RKO (cell line): ENCODE results near the gene CD82.

ENCODE experiments used
- DNase-seq: peaks from one replicate; pipeline ENCODE4 v3.0.0-alpha.2; 2016; ENCODE audit warnings: low spot score

The CD82 gene

DNA sequence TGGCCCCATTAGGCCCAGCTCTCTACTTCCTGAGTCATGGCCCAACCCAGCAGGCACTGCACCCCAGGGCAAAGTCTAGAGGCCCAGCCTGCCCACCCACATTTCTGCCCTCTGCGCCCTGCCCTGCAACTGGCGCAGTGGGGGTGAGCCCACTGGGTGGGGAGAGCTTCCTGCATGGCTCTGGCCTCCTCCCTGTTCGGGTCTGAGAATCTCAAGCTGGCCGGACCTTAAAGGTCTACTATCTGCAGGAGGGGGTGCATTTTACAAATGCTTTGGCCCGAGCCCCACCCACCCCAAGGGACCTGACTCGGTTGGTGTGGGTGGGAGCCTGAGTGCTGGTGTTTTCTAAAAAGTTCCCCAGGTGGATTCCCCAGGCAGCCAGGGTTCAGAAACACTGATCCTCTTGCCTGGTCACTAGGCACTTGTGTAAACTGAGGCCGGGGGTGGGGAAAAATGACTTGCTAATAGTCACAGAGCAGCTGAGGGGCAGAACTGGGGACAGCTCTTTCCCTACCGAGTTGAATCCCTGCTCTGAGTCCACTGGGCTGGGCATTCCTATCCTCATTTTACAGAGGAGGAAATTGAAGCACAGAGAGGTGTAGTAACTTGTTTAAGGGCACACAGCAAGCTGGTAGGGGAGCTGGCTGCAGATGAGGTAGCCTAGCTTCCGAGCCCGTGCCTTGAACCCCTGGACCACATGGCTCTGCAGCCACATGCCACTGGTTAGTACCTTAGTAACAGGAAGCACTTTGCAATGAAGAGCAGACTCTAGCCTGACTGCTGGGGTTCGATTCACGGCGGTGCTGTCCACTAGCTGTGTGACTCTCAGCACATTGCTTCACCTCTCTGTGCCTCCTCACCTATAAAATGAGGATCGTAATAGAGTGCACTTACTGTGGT, 36.3 kb downstream of the CD82 start:
- no peak for DNase-seq

DNA sequence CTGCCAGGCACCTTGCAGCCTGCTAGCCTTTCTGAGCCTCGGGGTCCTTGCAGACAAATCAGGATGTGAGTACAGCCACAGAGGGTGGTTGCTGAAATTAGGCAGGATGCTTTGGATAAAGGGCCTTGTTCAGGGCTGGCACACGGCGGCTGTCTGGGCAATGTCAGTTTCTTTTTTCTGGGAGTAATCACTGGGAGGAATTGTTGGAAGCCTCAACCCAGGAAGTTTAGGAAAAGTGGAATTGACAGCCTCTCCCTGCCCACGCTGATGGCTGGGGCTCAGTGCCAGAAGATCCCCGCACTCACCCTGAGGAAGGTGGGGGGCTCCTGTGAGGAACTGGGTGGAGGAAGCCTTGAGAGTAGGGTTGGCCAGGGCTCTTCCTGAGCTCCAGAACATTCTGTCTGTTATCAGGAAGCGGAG, 37.4 kb downstream of the CD82 start:
- no peak for DNase-seq

DNA sequence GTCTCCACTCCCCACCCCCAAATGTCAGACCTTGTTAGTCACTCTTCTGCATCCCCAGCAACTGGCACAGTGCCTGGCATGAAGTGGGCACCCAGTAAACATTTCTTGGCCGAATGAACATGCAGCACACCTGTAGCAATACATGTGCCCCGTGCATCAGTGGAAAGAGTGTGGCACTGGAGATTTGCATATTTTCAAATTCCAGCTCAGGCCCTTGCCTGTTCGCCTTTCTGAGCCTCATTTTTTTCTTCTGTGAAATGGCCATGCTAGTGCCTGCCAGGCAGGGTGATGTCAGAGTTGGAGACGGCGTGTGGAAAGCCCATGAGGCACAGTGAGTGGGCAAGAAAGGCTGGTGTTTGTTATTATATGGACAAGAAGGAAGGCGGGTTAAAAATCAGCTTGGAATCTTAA, 38.7 kb downstream of the CD82 start:
- DNase-seq: no peak

DNA sequence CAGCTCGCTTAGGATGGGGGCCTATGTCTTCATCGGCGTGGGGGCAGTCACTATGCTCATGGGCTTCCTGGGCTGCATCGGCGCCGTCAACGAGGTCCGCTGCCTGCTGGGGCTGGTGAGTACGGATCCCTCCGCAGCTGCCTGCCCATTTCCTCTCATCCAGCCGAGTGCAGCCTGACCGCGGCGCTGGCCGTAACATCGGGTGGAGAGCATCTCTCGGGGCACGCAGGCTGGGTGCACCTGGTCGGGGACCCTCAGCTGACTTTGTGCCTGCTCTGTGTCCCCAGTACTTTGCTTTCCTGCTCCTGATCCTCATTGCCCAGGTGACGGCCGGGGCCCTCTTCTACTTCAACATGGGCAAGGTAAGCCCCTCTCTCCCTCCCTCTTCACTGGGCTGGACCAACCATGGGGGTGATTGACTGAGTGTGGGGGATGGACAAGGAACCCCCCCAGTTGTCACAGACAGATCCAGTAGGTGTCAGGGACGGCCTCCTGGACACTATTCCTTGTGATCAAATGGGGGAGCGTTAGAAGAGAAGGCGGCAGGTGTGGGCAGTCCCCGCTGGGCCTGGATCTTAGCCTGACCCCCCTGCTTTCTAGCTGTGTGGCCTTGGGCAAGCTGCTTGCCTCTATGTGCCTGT, 39.7 kb downstream of the CD82 start:
- no peak for DNase-seq

DNA sequence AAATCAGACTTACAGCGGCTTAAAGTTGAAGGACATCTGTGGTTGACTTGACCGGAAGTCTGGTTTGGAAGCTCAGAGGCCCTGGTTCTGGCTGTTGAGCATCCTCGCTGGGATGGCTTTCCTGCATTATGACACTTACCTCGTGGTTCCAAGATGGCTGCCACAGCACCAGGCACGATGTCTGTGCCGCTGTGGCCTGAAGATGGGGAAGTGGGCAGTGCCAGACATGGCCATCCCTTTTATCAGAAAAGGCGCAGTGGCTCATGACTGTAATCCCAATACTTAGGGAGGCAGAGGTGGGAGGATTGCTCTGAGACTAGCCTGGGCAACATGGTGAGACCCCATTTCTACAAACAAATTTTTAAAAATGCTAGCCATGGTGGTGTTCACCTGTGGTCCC, 40.5 kb downstream of the CD82 start:
- no peak for DNase-seq

DNA sequence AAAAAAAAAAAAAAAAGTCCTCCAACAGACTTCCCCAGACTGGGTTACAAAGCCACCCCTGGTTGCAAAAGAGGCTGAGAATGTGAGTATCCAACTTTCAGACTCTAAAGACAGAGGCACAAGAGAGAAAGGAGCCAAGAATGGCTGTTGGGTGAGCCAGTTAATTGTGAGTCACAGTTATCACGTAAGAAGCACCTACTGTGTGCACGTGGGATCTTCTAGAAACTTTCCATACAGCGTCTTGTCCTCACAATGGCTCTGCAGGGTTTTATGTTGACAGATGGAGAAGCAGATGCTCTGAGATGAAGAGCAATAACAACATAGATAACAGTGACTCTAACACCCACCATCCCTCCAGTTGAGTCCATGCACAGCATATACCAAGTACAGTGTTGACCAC, 41.0 kb downstream of the CD82 start:
- DNase-seq: no peak

DNA sequence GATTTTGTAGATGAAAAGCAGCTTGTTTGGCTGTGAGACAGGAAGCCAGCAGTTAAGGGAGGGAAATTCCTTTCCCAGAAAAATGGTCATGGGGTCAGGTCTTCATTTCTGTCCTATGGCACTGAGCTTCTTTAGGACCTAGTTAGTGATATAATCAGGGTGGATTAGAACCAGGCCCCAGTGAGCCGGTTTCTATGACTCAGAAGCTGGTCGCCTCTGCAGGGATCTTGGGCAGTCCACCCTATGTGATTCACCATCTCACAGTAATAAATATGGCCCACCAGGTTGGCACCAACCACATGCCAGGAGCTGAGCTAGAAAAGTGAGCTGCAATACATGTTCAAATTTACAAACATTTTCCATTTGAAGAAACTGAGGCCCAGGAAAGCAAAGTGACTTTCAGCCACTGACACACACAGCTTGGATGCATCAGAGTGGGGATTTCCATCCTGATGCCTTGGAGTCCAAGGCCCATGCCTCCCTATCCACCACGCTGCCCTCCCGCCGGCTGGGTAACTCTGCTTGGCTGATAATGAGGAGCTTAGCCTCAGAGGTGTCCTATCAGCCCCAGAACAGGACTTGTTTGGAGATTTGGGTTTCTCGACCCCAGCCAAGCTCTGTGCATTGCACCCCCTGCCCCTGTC, 42.0 kb downstream of the CD82 start:
- no peak for DNase-seq

DNA sequence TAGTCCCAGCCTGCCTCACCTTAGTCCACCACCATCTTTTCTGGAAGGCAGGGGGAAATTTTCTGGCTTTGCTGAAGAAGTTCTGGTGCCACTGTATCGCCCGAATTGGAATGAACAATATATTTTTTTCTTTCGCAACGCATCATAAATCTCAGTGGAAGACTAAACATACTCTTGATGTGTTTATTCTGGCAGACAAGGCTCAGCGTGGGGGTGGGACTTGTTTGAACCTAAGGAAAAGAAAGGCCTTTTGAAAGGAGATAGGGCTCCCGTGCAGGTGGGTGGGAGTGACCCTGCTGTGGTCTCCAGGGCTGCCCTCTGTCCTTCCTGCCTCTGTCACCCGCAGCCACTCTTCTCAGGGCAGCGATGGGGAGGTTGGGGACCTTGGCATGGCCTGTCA, 42.5 kb downstream of the CD82 start:
- DNase-seq: no peak

DNA sequence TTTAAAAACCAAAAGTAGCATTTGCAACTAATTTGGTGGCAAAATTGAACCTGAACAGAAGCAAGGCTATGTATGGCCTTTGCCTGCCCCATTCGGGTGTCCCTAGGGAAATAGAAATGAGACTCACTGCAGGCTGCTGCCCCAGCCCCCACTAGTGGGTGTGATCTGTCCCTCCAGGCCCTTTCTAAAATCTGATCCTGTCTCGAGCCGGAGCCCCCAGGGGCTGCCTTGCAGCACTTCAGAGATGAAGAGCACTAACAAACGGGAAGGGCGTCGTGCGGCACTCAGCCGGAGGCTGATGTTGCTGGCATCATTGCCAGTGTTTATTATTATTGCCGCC, 43.2 kb downstream of the CD82 start:
- DNase-seq: no peak

DNA sequence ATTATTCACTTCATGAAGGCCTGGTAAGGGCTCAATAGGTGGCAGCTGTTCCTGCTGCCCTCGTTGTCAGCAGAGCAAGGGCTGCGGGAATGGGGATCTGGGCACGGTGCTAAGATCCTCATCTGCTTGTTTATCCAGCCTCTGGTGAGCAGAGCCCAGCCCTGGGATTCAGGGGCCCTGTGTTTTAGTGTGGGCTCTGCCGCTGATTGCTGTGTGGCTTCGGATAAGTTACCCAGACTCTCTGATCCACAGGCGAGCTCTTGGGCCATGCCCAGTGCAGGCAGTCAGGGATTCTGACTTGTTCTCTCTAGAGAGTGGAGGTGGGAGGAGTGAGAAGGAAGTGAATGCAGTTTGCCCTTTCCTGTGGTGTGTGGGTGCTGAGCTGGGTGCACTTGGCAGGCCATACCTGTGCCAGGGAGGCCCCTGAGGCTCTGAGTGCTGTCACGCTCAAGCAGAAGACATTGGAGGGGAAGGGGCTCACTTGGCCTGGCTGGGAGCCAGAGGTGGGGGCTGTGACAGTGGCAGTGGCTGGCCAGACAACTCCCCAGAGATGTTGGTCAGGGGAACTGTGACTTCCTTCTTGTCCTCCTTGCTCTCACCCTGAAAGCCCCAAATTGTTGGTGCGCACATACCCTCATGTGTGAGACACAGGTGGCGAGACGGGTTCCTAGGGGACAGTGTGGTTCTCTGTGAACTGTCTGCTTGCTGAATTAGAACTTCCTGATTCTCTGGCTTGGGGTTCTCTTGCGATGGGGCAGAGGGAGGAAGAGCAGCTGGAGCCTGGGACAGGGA, 43.7 kb downstream of the CD82 start:
- no peak for DNase-seq

DNA sequence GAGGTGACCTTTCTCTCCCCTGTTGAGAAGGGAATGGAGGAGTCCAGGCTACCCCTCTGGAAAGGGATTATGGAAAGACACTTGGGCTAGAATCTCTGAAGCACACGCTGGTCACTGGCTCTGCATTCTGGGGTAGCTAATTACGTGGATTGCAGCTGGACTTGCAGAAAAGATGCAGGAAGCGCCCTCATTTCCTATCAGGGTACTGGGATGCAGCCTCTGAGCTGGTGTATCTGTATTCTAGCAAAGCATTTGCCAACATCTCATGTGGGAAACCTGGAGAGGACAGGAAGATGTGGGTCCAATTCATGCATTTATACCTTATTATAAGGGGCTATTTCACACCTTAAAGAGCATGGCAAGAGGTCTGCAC, 44.3 kb downstream of the CD82 start:
- no peak for DNase-seq

DNA sequence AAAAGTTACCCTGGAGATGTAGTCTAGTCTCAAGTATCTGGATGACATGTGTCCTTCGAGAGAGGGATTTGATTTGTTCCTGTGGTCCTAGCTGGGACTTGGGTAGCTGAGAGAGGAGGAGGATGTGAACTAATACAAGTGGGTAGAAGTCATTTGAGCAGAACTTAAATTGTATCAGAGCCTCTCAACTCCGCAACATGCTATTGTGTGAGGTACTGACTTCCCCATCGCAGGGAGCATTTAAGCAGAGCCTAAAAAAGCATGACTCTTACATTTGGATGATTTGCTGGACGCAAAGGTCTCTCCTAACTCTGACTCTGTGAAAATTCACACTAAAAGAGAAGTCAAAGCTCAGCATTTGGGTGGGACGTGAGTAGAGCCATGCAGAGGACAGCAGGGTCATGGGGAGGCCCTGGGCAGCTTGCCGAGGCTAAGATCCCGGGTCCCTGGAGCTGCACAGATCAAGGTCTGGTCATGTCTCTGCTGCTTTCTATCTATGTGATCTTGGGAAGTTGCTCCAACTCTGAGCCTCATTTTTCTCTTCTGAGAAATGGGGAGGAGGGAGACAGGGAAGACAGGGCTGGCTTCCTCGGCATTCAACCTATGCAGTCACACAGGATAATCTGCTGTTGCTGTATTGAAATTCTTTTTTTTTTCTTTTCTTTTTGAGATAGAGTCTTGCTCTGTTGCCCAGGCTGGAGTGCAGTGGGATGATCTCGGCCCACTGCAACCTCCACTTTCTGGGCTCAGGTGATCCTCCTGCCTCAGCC, 44.9 kb downstream of the CD82 start:
- no peak for DNase-seq

DNA sequence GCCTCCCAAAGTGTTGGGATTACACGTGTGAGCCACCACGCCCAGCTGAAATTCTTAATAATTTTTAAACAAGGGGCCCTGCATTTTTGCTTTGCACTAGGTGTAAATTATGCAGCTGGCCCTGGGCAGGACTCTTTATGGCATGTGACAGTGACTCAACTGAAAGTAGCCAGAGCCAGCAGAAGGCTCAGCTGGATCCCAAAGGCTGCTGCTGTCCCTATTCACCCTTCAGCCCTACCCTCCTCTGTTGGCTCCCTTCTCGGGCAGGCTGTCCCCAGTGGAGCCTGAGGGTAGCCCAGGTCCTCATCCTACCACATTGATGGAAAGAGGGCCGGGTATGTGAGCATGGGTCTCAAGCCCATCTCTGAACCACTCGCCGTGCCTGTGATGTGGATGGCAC, 45.6 kb downstream of the CD82 start:
- peak; percentile 8 for DNase-seq

DNA sequence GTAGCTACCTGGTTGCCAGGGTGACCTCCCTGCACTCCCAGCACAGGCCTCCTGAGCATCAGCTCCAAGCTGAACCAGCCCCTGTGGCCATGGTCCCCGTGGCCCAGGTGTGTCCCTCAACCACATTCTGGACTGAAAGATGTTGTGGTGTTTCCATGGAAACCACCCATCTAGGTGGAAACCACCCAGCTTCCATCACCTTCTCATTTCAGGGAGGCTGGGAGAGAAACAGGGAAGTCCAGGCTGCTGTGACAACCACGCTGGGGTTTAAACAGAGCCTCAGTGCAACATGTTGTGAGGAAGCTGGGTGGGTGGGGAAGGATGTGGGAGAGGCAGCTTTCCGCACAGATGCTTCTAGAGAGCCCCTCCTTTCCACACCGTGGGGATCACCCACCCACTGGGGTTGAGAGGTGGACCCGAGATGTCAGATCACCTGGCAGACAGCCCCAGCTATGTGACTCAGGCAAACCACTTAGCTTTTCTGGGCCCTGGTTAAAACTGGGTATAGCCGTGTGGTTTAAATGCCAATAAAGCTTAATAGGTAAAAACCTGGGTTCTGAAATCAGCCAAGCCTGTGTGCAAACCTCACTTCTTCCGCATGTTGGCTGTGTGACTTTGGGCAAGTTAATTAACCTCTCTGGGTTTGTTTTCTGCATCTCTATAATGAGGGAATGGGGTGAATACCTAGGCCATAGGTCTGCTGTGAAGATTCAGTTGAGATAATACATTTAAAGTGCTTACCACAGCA, 46.4 kb downstream of the CD82 start:
- DNase-seq: no peak

DNA sequence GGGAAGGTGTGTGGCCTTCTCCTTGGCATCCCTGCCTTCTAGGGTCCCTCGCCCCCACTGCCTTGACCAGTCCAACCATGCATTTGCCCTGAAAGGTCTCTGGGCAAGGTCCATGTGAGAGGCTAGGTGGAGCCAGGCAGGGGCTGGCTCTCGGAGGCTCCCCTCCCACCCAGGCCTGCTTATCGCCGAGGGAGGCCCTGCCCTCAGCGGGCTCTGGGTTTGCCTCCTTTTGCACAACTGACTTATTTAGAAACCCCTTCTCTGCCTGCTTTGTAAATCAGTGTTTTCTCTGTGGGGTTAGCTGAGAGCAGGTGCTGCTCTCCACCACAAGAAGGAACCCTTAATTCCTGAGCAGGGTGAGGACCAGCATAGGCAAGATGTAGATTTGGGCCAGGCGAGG, 47.7 kb downstream of the CD82 start:
- no peak for DNase-seq

DNA sequence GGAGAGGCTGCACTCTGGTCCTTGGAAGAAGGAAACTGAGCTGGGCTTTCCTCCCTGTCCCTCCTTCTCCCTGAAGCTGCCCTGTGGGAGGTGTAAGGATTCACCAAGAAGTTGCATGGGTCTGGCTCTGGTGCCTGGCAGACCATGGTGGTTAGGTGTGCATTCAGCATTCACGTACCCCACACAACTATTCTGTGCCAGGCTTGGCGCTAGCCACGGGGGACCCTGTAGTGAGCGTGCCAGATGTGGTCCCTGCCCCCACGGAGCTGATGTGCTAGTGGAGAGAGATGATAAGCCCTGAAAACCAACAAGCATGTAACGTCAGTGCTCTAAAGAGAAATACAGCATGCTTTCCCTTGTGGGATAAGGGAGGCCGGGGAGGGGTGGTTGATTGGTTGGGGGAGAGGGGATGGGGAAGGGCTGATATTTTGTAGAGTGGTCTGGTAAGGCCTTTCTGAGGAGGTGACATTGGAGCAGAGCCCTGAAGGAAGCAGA, 48.9 kb downstream of the CD82 start:
- DNase-seq: no peak

DNA sequence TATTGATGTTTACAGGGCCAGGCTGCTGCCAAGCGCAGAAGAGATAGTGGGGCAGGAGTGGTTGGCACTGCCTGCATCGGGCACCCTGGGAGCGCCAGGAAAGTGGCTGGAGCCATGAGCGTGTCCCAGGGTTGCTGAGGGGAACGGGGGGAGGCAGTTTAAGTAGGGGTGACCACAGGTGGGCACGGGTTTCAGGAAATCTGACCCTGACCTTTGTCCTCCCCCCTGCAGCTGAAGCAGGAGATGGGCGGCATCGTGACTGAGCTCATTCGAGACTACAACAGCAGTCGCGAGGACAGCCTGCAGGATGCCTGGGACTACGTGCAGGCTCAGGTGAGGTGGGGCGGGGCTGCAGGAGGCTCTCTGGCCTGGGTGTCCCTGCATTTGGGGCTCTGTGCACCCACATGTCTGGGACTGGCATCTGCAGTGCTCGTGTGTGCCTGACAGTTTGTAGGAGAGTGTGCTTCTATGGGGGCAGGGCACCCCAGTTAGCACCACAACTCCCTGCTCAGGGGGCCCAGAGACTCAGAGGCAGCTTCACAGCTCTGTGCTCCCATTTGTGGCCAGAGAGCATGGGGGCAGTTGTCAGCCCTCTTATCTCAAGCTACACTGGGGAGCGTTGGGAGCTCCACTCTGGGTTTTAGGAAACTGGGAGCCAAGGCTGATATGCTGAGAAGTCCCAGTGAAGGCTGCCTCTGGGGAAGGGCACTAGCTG, 49.7 kb downstream of the CD82 start:
- no peak for DNase-seq

DNA sequence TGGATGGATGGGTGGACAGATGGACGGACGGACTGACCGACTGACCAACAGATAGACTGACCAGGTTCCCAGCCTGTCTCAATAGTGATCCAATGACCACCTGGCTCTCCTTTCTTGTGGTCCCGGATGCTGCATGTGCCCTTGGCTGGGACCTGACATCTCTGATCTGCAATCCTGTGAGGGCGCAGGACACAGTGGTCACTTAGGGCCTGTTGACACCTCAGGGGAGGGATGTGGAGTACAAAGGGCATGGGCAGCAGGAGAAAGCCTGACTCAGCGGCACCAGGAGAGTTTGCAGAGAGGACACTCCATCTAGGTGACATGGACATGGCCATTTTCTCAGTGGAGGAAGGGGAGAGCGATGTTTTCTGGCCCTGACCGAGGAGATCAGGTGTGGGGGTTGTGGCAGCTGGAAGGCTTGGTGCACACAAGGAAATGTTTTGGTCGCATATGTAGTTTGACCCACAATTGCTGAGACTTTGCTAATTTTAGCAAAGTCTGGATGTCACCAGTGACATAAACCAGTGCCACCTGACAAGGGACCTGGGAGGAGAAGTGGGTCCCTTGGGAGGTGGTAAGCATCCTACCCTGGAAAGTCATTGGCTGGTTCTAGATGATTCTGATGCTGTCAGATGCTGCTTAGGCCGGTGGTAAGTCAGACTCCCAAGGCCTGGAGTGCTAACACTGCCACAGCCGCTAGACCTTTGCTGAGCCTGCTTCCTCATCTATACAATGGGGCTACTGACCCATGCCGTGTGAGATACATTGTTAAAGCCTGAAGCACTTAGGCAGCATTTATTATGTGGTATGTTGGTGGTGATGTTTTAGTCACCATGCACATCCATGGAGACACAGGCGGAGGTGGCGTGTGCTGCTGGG, 50.7 kb downstream of the CD82 start:
- DNase-seq: no peak
